ENCODE results near the gene FPR1.

DNA sequence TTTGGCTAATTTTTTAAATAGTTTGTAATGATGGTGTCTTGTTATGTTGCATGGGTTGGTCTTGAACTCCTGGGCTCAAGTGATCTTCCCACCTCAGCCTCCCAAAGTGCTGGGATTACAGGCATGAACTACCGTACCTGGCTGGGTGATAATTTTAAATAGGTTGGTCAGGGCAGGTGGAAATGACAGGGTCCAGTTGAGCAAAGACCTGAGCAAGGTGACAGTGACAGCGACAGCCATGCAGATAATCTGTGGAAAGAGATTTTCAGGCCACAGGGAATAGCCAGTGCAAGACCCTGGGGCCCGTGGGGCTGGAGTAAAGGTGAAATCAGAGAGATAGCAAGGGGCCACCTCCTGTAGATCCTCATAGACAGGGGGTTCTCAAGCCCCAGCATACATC lies 55.1 kb downstream of the FPR1 start:
- TF ChIP-seq, protein P1, sequence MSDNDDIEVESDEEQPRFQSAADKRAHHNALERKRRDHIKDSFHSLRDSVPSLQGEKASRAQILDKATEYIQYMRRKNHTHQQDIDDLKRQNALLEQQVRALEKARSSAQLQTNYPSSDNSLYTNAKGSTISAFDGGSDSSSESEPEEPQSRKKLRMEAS (IDR thresholded peaks at IDR 0.05): no peak
- no peak for TF ChIP-seq POLR2AphosphoS5 (IDR thresholded peaks at IDR 0.05; ENCODE audit: low read depth, low read length)
